Midbrain (tissue), 1 donor: ENCODE data around the gene EGR4.

Source experiments
- DNase-seq: peaks from one replicate; lab custom pipeline; 2025; lab: John Stamatoyannopoulos, UW

EGR4 gene

DNA sequence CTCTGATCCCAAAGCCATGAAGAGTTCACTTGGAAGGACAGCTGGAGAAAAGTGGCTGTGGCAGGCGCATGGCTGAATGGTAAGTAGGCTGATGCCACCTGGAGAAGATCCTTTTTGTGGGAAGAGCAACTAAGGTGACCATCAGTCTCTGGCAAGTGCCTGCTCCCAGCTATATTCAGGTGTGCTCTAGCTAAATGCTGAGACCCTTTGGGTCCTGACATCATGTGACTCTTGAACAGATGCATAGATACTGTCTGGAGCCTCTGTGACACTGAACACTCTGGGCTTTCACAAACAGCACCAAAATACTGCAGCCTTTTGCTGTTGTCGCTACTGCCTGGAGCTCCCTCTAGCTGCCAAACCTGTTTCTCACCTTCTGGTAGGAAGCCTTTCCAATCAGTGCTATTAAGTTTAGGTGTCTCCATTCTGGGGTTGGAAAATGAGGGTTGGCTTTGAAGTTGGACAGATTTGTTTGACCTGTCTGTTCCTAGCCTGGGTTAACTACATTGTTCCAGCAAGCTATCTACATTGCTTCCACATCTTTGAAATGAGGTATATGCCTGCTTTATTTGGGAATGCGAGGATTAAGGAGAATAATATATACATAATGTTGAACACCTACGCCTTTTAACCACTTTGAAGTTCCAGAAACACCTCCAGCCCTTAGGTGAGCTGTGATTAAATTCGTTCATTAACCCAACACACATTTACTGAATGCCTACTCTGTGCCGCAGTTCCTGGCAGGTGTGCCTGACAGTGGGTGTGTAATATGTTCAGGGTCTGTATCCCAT is 3.1 kb downstream of the EGR4 start:
- DNase-seq = peak; percentile 40

- DNase-seq = no peak
Observed at GRCh38 chr2:73289304-73289703, 4.0 kb downstream of the EGR4 start.

- DNase-seq = no peak
Observed at GRCh38 chr2:73286134-73286655, 7.2 kb downstream of the EGR4 start.

- DNase-seq = no peak
Observed at GRCh38 chr2:73285159-73285739, 8.1 kb downstream of the EGR4 start.

GRCh38 chr2:73284296-73285158 is 8.8 kb downstream of the EGR4 start, which contains the start of gene FBXO41:
TSS of gene FBXO41 (minus strand) at chr2:73284478. CDS start at chr2:73269630, 14,848 bp downstream.
- peak; percentile 30 for DNase-seq

- no peak for DNase-seq
Observed at GRCh38 chr2:73283545-73284295, 9.6 kb downstream of the EGR4 start.

DNA sequence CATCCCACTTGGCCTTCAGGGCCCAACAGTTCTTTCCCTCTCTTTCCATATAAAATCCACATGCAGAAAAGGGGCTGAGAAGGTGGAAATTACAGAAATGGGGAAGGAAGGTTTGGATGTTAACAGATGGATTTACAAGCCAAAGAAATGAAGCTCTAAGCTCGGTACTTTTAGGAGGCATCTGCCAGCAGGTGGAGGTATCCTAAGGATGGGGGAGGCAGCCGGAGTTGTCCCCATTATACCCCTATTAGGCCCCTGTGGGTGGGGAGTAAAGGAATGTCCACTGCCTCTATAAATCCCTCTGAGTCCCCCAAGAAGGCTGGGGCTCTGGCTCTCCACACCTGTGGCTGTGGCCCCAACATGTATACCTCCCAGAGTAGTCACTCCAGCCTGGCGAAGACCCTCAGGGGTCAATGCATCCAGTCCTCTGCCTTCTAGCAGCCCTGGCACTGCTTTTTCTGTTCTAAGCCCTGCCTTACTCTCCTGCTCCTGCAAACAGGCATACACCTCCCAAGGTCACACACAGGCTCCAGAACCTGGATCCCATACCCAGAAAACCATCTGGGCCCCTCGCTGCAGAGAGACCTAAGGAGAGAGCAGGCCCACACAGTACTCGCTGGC is 10.3 kb downstream of the EGR4 start:
- DNase-seq = no peak

- no peak for DNase-seq
Observed at GRCh38 chr2:73281244-73281643, 12.1 kb downstream of the EGR4 start.

DNA sequence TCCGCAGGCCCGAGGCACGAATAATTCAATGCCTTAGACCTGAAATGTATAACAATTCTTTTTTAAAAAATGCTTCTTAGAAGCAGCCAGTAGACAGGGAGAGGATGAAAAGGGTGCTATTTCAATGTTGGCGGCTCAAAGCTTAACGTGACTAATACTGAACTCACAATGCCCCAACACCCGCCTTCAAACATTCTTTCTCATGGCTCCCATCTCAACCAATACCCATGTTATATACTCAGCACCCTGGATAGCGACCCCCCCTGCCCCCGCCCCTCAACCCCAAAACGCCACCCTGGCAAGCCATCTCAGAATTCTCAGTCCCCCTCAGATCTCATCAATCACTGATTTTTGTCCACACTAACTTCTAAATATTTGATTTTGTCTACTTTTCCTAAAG is 13.5 kb downstream of the EGR4 start:
- DNase-seq = no peak

- DNase-seq = no peak
Observed at GRCh38 chr2:73272270-73272669, 21.1 kb downstream of the EGR4 start.

DNA sequence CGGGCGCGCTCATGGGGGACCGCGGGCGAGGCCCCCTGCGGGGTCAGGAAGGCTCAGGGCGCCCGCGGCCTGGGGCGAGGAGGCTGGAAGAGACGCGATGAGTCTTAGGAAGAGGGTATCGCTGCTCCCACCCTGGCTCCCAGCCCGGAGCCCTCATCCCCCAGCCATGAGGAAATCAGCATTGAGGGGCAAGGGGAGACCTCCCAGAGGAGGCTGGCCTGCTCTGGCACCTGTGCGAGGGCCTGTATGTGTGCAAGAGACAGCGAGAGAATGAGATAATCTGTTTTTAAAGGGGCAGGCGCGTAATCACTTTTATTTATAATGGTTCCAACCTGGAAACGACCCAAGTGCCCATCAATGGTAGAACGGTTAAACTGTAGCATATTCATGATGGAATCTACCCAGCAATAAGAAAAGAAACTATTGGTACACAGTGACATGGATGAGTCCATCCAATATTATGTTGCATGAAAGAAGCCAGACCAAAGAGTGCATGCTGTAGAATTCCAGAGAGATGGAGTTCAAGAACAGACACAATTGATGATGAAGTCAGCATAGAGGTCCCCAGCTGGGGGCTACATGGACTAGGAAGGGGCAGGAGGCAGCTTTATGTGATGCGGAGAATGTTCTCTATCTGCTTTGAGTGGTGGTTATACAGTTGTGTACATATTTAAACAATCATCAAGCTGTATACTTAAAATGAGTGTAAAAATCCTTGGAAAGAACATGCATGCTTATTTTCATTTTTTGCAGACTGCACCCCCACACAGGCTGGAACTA is 23.5 kb downstream of the EGR4 start:
- no peak for DNase-seq

DNA sequence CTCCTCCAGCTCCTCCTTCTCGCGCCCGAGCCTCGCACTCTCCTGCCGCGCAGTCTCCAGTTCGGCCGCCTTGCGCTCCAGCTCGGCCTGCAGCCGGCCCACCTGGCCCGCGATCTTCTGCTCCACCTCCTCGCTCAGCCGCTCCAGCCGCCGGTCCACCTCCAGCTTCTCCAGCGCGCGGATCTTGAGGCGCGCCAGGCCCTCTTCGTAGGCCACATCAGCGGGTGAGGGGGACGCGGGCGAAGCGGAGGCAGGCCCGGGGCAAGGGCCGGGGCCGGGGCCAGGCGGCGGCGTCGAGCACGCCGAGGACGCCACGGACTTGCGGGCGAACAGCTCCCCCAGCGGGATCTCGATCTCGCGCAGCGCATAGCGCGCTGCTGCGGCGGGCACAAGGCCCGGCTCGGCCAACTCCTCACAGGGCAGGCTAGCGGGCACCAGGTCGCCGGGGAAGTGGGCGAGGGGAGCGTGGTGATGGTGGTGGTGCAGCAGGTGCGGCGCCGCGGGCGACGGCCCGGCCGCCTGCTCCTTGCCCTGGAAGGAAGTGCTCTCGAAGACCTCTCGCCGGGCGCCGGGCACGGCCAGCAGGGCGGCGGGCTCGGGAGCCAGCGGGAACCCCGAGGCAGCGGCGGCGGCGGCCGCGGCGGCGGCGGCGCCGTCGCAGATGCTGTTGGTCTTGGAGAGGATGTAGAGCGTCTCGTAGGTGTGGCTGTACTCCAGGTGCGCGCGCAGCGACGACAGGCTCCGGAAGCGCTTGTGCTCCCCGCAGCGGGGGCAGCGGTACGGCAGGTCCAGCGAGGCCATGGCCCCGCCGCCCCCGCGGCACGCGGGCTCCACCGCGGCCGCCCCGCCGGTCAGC is 24.3 kb downstream of the EGR4 start:
- no peak for DNase-seq

- no peak for DNase-seq
Observed at GRCh38 chr2:73268366-73268829, 24.9 kb downstream of the EGR4 start.

- no peak for DNase-seq
Observed at GRCh38 chr2:73267008-73267407, 26.3 kb downstream of the EGR4 start.

- no peak for DNase-seq
Observed at GRCh38 chr2:73266061-73266901, 27.1 kb downstream of the EGR4 start.

DNA sequence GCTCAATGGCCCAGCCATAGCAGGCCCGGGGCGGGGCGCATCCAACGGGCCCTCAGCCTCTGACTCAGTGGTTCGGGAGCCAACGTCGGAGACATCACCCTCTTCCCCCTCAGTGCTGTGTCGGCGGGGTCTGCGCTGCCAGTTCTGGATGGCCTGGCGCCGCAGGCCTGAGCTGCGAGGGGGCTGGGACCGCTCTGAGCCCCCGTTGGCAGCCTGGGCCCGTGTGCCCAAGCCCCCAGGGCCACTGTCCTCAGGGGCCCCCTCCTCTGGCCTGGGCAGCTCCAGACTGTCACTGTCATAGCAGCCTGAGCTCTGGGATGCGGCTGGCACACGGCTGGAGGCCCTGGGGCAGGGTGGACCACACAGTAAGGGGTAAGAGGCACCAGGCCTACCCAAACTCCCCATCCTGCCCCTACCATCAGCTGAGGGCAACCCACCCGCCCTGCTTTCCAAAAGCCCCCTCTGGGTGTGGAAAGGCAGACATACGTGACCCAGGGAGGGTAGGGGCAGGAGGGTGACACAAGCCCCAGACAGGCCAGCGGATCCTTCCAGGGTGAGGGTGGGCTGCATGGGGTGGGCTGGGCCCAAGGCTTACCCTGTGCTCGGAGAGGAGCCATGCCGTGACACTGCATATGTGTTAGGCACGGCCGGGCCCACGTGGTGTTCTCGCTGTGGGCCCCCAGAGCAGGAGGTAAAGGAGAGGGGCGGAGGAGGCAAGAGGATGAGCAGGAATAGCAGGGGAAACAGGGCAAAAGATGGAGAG is 27.9 kb downstream of the EGR4 start:
- no peak for DNase-seq

DNA sequence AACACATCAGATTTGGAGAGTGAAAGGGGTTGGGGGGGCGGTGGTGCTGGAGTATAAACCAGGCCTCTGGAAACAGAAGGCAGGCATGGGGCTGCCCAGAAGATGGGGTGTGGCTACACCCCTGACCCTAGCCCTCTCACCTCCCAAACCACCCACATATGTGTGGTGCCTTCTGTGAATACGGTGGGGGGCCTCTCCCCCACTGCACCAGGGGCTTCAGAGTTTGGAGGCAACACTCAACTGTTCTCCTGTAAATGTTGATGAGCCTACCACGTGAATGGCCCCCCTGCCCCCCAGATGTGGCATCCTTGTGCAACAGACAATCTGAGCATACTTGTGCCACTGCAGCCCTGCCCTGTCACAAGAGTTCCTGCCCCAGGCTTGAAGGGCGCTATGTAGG is 28.6 kb downstream of the EGR4 start:
- DNase-seq = no peak

GRCh38 chr2:73264332-73264606 is 29.1 kb downstream of the EGR4 start:
- no peak for DNase-seq
